CD4-positive, CD25-positive, alpha-beta regulatory T cell (primary cell): Measurements from ENCODE around the gene PZP. TPM values are rescaled to one million over a fixed set of nuclear protein-coding genes. Genes with fewer than 3 reads are reported as not detected.

Experiments used
- ATAC-seq, 2 donors: fragments of 150-1000 bp; cut with Tn5 transposase; one replicate each; pipeline ENCODE4 v1.10.0; 2021; ENCODE audit warnings: low read depth in 2 of 2, moderate number of reproducible peaks in 2 of 2, moderate library complexity in 1 of 2
- DNase-seq, 3 donors: peaks; one replicate each; pipeline versions ENCODE4 v3.0.0 to v3.0.0-alpha.2; 2012 to 2022; ENCODE audit warnings: mixed read lengths in 1 of 3
- H3K27ac ChIP-seq: one replicate; pipeline ENCODE4 v1.7.0; 2013; ENCODE audit warnings: mild to moderate bottlenecking, low read length; ENCODE audit not compliant: insufficient read depth, poor library complexity, severe bottlenecking
- H3K27me3 ChIP-seq: one replicate; pipeline ENCODE4 v1.7.0; 2013; ENCODE audit warnings: low read length; ENCODE audit not compliant: control insufficient read depth, insufficient read depth
- H3K36me3 ChIP-seq: one replicate; pipeline ENCODE4 v1.7.0; 2013; ENCODE audit warnings: mild to moderate bottlenecking, low read length, moderate library complexity; ENCODE audit not compliant: control insufficient read depth, insufficient read depth
- H3K4me1 ChIP-seq: 2 replicates; pipeline ENCODE4 v1.7.0; 2013; ENCODE audit warnings: mild to moderate bottlenecking, low read length; ENCODE audit not compliant: insufficient read depth, control insufficient read depth, poor library complexity, severe bottlenecking
- H3K4me3 ChIP-seq: one replicate; pipeline ENCODE4 v1.7.0; 2013; ENCODE audit warnings: low read depth, mild to moderate bottlenecking, low read length, moderate library complexity
- H3K9me3 ChIP-seq, 2 experiments: 1 replicate in 1 of 2; 2 replicates in 1 of 2; pipeline ENCODE4 v1.7.0; 2013; ENCODE audit warnings: low read length in 2 of 2, mild to moderate bottlenecking in 1 of 2, moderate library complexity in 1 of 2; ENCODE audit not compliant: control insufficient read depth in 2 of 2
- H3K27ac Mint-ChIP-seq, 3 donors: one replicate each; pipeline ENCODE4 v1.8.0; 2020 to 2022; ENCODE audit warnings: mild to moderate bottlenecking in 3 of 3, mixed read lengths in 3 of 3, moderate library complexity in 2 of 3
- H3K27me3 Mint-ChIP-seq: one replicate; pipeline ENCODE4 v1.8.0; 2022; ENCODE audit warnings: mild to moderate bottlenecking, mixed read lengths
- H3K36me3 Mint-ChIP-seq: one replicate; pipeline ENCODE4 v1.8.0; 2020; ENCODE audit warnings: mixed read lengths
- H3K4me1 Mint-ChIP-seq, 4 donors: one replicate each; pipeline ENCODE4 v1.8.0; 2020 to 2022; ENCODE audit warnings: mixed read lengths in 4 of 4, mild to moderate bottlenecking in 1 of 4
- H3K4me3 Mint-ChIP-seq, 4 donors: one replicate each; pipeline ENCODE4 v1.8.0; 2020 to 2022; ENCODE audit warnings: mild to moderate bottlenecking in 4 of 4, mixed read lengths in 4 of 4, moderate library complexity in 3 of 4
- H3K9me3 Mint-ChIP-seq, 7 donors: one replicate each; pipeline ENCODE4 v1.8.0; 2020 to 2022; ENCODE audit warnings: mixed read lengths in 7 of 7, mild to moderate bottlenecking in 3 of 7, moderate library complexity in 2 of 7
- polyA plus RNA-seq, 4 donors: library from polyadenylated mRNA; unstranded; fragments of 300-500 nt; fragmentation: Illumina TruSeq; gene quantifications; one replicate each; pipeline ENCODE4 v1.2.3, GENCODE V29; 2021
- total RNA-seq: library from RNA; stranded (reverse); gene quantifications from one replicate; pipeline ENCODE4 v1.2.3, GENCODE V29; 2022

PZP gene
- total and polyA plus RNA-seq, 5 donors from 2014 or later: 0.29 TPM; not detected in 4

GRCh38 chr12:9134981-9135628 is 73.1 kb downstream of the PZP start:
- ATAC-seq (no peak), DNase-seq (peak in 1 of 3 donors; percentile 25)
- peaks cover 13% of the 10 kb centered on the region for H3K27me3 Mint-ChIP-seq
- no peaks in the 10 kb centered on the region for H3K9me3 ChIP-seq
- no peak overlapping the region for H3K4me3 ChIP-seq
- no peaks in the 10 kb centered on the region for H3K27me3 ChIP-seq
- H3K27ac Mint-ChIP-seq: no peak overlapping the region
- no peaks in the 10 kb centered on the region for H3K4me1 Mint-ChIP-seq
- H3K9me3 Mint-ChIP-seq: peaks cover 0 to 3% (median 0%) of the 10 kb centered on the region in 7 donors
- no peaks in the 10 kb centered on the region for H3K36me3 Mint-ChIP-seq
- no peaks in the 10 kb centered on the region for H3K4me1 ChIP-seq
- no peak overlapping the region for H3K4me3 Mint-ChIP-seq
- H3K36me3 ChIP-seq: no peaks in the 10 kb centered on the region
- H3K27ac ChIP-seq: no peak overlapping the region

DNA sequence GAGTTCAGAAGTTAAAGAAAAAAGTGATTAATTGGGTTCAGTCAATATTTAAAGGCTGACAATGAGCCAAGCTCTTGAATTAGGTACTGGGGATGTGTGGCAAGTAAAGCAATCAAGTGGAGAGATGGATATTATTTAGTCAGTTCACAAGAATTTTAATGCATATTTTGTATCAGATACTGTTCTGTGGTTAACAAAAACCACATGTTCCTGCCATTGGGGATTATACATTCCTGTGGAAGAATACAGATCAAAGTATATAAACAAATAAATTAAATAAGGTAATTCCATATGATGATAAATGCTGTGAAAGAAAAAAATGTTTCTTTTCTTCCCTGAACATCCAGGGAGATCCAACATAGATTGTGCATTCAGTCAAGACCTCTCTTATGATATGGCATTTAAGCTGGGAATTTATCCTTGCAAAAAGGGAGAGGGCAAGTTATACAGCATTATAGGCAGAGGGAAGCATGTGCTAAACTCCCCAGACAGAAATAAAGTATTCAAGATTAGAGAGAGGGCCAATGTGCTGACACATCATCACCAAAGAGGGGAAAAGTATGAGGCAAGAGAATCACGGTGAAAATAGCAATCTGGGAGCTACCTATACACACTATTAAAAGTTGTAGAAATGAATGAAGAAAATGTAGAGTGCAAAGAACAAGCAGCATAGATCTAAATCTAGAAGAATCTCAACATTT is 74.8 kb downstream of the PZP start:
- no peaks in the 10 kb centered on the region for H3K27me3 ChIP-seq
- DNase-seq (no peak), ATAC-seq (no peak)
- H3K36me3 Mint-ChIP-seq: no peaks in the 10 kb centered on the region
- no peaks in the 10 kb centered on the region for H3K36me3 ChIP-seq
- no peak overlapping the region for H3K4me3 ChIP-seq
- H3K27ac Mint-ChIP-seq: no peak overlapping the region
- H3K27me3 Mint-ChIP-seq: no peaks in the 10 kb centered on the region
- no peak overlapping the region for H3K27ac ChIP-seq
- H3K4me1 Mint-ChIP-seq: no peaks in the 10 kb centered on the region
- no peak overlapping the region for H3K4me3 Mint-ChIP-seq
- H3K9me3 Mint-ChIP-seq: peaks cover 0 to 4% (median 0%) of the 10 kb centered on the region in 7 donors
- no peaks in the 10 kb centered on the region for H3K9me3 ChIP-seq
- H3K4me1 ChIP-seq: no peaks in the 10 kb centered on the region

- ATAC-seq: no peak
- H3K27ac ChIP-seq: no peak overlapping the region
- no peaks in the 10 kb centered on the region for H3K27me3 ChIP-seq
- Mint-ChIP-seq H3K36me3 (no peaks in the 10 kb centered on the region), H3K4me1 (no peaks in the 10 kb centered on the region), H3K27me3 (peaks cover 2% of the 10 kb centered on the region), H3K27ac (no peak overlapping the region), H3K9me3 (peaks cover 0 to 4% (median 0%) of the 10 kb centered on the region in 7 donors), H3K4me3 (no peak overlapping the region)
- H3K9me3 ChIP-seq: no peaks in the 10 kb centered on the region
- no peaks in the 10 kb centered on the region for H3K36me3 ChIP-seq
- no peaks in the 10 kb centered on the region for H3K4me1 ChIP-seq
- DNase-seq: no peak
- H3K4me3 ChIP-seq: no peak overlapping the region
Observed at GRCh38 chr12:9132008-9132535, 76.1 kb downstream of the PZP start.

DNA sequence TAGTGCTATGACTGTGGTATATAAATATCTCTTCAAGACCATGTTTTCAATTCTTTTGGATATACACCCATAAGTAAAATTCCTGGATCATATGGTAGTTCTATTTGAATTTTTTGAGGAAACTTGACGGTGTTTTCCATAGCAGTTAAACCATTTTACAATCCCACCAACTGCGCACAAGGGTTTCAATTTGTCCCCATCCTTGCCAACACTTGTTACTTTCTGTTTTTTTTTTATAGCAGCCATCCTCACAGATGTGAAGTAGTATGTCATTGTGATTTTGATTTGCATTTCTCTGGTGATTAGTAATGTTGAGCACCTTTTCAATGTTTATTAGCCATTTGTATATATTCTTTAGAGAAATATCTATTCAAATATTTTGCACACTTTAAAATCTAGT is 78.0 kb downstream of the PZP start:
- Histone ChIP-seq H3K27ac (no peak overlapping the region), H3K27me3 (no peaks in the 10 kb centered on the region), H3K4me3 (no peak overlapping the region), H3K36me3 (no peaks in the 10 kb centered on the region), H3K4me1 (no peaks in the 10 kb centered on the region), H3K9me3 (no peaks in the 10 kb centered on the region)
- H3K36me3 Mint-ChIP-seq: no peaks in the 10 kb centered on the region
- DNase-seq (no peak), ATAC-seq (no peak)
- no peaks in the 10 kb centered on the region for H3K4me1 Mint-ChIP-seq
- peaks cover 8% of the 10 kb centered on the region for H3K27me3 Mint-ChIP-seq
- H3K27ac Mint-ChIP-seq: no peak overlapping the region
- no peak overlapping the region for H3K4me3 Mint-ChIP-seq
- H3K9me3 Mint-ChIP-seq: peaks cover 0 to 3% (median 0%) of the 10 kb centered on the region in 7 donors

- Mint-ChIP-seq H3K4me1 (no peaks in the 10 kb centered on the region), H3K36me3 (no peaks in the 10 kb centered on the region), H3K9me3 (peaks cover 0 to 3% (median 0%) of the 10 kb centered on the region in 7 donors), H3K27ac (peak overlapping the region in 1 of 3 donors; percentile 69), H3K4me3 (no peak overlapping the region), H3K27me3 (peaks cover 8% of the 10 kb centered on the region)
- ATAC-seq (no peak), DNase-seq (no peak)
- Histone ChIP-seq H3K4me1 (no peaks in the 10 kb centered on the region), H3K36me3 (no peaks in the 10 kb centered on the region), H3K27ac (no peak overlapping the region), H3K27me3 (no peaks in the 10 kb centered on the region), H3K9me3 (no peaks in the 10 kb centered on the region), H3K4me3 (no peak overlapping the region)
Observed at GRCh38 chr12:9127936-9128663, 80.1 kb downstream of the PZP start.

- Histone ChIP-seq H3K27ac (no peak overlapping the region), H3K4me3 (no peak overlapping the region), H3K4me1 (no peaks in the 10 kb centered on the region), H3K27me3 (no peaks in the 10 kb centered on the region), H3K36me3 (no peaks in the 10 kb centered on the region), H3K9me3 (no peaks in the 10 kb centered on the region)
- Mint-ChIP-seq H3K36me3 (no peaks in the 10 kb centered on the region), H3K27me3 (peaks cover 8% of the 10 kb centered on the region), H3K27ac (peak overlapping the region in 1 of 3 donors; percentile 48), H3K4me1 (no peaks in the 10 kb centered on the region), H3K9me3 (peaks cover 0 to 2% (median 0%) of the 10 kb centered on the region in 7 donors), H3K4me3 (no peak overlapping the region)
- no peak for ATAC-seq
- DNase-seq: no peak
Observed at GRCh38 chr12:9127484-9127883, 80.7 kb downstream of the PZP start.

DNA sequence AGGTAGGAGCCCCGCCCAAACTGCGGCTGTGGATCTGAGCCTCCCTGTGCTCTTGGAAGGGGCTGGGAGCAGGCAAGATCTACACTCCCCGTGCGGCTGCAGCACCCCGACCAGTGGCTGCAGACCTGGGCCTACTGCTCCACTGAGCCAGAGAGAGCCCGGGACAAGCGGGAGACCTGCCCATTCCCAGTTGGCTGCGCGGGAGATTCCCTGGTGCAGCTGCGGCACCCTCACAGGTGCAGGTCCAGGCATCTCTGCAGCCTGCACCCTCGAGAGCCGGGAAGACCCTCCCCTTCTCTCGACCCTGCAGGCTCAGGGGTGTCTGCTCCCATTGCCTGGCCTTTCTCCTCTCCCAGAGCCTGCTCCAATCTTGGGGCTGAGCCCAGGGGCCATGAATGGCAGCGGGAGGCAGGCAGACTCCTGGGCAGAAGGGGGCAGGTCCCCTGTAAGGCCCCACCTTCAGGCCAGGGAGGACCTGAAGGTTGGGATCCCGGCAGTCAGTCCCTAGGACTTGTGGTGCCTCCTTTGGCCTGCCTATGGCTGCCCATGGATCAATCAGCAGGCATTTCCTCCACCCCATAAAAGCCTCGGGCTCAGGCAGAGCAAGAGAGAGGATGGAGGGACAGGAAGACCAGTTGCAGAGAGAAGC is 83.7 kb downstream of the PZP start:
- Histone ChIP-seq H3K27me3 (no peaks in the 10 kb centered on the region), H3K4me3 (no peak overlapping the region), H3K36me3 (no peaks in the 10 kb centered on the region), H3K9me3 (no peaks in the 10 kb centered on the region), H3K27ac (no peak overlapping the region), H3K4me1 (no peaks in the 10 kb centered on the region)
- Mint-ChIP-seq H3K4me3 (no peak overlapping the region), H3K36me3 (no peaks in the 10 kb centered on the region), H3K27me3 (peaks cover 8% of the 10 kb centered on the region), H3K4me1 (no peaks in the 10 kb centered on the region), H3K9me3 (peaks cover 0 to 1% (median 0%) of the 10 kb centered on the region in 7 donors), H3K27ac (no peak overlapping the region)
- no peak for DNase-seq
- no peak for ATAC-seq
